Neural progenitor cell (in vitro differentiated cells): ENCODE measurements around the gene ISG15.
"Not testable (repeated sequence)": the region's sequence is repeated elsewhere in the genome, so short reads cannot be mapped to it uniquely, and the experiment has no call there.

Source experiments
- EZH2 ChIP-seq: fragments of 200-600 bp; sonication (generic); IDR thresholded peaks from 2 replicates; pipeline ENCODE4 v1.6.1; 2017; ENCODE audit warnings: antibody characterized with exemption, mild to moderate bottlenecking, moderate library complexity
- EZH2phosphoT487 ChIP-seq: fragments of 200-600 bp; sonication (generic); IDR thresholded peaks from 2 replicates; pipeline ENCODE4 v1.6.1; 2017; ENCODE audit warnings: antibody characterized with exemption
- TF ChIP-seq, protein P1 (sequence below): fragments of 200-600 bp; sonication (generic); IDR thresholded peaks from 2 replicates; pipeline ENCODE4 v1.5.1; 2017; ENCODE audit warnings: antibody characterized with exemption, mild to moderate bottlenecking

DNA sequence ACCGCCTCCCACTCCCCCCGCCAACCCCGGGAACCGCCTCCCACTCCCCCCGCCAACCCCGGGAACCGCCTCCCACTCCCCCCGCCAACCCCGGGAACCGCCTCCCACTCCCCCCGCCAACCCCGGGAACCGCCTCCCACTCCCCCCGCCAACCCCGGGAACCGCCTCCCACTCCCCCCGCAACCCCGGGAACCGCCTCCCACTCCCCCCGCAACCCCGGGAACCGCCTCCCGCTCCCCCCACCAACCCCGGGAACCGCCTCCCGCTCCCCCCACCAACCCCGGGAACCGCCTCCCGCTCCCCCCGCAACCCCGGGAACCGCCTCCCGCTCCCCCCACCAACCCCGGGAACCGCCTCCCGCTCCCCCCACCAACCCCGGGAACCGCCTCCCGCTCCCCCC, 36.5 kb upstream of the ISG15 start:
- TF ChIP-seq, protein P1, sequence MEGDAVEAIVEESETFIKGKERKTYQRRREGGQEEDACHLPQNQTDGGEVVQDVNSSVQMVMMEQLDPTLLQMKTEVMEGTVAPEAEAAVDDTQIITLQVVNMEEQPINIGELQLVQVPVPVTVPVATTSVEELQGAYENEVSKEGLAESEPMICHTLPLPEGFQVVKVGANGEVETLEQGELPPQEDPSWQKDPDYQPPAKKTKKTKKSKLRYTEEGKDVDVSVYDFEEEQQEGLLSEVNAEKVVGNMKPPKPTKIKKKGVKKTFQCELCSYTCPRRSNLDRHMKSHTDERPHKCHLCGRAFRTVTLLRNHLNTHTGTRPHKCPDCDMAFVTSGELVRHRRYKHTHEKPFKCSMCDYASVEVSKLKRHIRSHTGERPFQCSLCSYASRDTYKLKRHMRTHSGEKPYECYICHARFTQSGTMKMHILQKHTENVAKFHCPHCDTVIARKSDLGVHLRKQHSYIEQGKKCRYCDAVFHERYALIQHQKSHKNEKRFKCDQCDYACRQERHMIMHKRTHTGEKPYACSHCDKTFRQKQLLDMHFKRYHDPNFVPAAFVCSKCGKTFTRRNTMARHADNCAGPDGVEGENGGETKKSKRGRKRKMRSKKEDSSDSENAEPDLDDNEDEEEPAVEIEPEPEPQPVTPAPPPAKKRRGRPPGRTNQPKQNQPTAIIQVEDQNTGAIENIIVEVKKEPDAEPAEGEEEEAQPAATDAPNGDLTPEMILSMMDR = not testable (repeated sequence)
- TF ChIP-seq EZH2, EZH2phosphoT487: not testable (repeated sequence)
